Esophagus squamous epithelium (tissue), 4 donors: ENCODE measurements around the gene PTPN18.

Experiments used
- CTCF ChIP-seq, 6 experiments: fragments of 450-650 bp in 4 of 6; fragments of 200-600 bp in 2 of 6; sonication (generic) in 2 of 6; IDR thresholded peaks; one replicate each; pipeline ENCODE4 v1.5.1; 2016 to 2019; ENCODE audit warnings: antibody characterized with exemption in 6 of 6, mild to moderate bottlenecking in 4 of 6, moderate library complexity in 4 of 6
- POLR2A ChIP-seq, 4 donors: fragments of 450-650 bp; IDR thresholded peaks; one replicate each; pipeline ENCODE4 v1.6.1; 2017; ENCODE audit warnings: antibody characterized with exemption in 4 of 4, mild to moderate bottlenecking in 4 of 4, moderate library complexity in 3 of 4

DNA sequence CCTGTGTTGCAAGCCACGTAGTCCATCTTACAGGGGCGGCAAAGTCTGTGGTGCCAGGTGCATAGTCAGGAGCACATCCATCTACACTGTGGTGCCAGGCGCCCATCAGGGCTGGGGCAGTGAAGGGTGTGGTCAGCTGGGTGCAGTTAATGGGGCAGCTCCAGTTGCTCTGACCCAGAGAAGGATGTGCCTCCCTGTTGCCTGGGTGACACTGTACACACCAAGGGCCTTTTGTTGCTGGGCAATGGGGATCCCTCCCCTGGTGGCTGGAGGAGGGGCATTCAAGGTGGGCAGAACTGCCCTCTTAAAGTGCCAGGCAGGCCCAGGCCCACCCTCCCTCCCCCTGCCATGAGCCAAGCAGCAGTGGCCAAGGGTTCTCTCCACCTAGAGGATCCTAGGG, 41.5 kb upstream of the PTPN18 start:
- TF ChIP-seq CTCF (IDR thresholded peaks at IDR 0.05), result no peak
- no peak for TF ChIP-seq POLR2A (IDR thresholded peaks at IDR 0.05)
